ENCODE results near the gene MITF. TPM values are rescaled to one million over a fixed set of nuclear protein-coding genes. Genes with fewer than 3 reads are reported as not detected.

Gene MITF
- total and polyA plus RNA-seq, 2 experiments from 2014 or later = 73.2 to 99.9 TPM

DNA sequence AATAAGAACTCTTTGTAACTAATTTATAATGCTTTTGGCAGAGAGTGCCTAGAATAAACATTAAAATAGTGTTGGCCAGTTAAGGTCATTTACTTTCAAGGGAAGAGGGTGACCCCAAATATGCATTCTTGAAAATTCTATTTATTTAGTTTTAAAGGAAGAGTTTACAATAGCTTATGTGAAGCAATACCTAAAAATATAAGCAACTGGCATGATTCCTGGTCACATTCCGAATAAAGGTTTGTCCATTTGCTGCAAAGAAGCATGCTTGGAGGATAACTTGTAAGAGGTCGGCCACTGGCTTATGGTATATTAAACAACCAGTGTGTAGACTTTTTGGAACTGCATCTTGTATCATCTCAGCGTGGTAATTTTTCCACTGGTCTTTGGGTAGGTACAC is 10.2 kb downstream of the MITF start:
- Histone ChIP-seq H3K4me1 (ENCODE audit: low read depth) (peaks cover 11% of the 10 kb centered on the region), H3K27me3 (no peaks in the 10 kb centered on the region), H3K9me3 (ENCODE audit: low read depth) (no peaks in the 10 kb centered on the region), H3K36me3 (no peaks in the 10 kb centered on the region), H3K4me3 (no peak overlapping the region), H3K27ac (no peak overlapping the region)
- no peak for DNase-seq (ENCODE audit: low read depth in 1 of 2, low spot score in 1 of 2)
- TF ChIP-seq, protein P1, sequence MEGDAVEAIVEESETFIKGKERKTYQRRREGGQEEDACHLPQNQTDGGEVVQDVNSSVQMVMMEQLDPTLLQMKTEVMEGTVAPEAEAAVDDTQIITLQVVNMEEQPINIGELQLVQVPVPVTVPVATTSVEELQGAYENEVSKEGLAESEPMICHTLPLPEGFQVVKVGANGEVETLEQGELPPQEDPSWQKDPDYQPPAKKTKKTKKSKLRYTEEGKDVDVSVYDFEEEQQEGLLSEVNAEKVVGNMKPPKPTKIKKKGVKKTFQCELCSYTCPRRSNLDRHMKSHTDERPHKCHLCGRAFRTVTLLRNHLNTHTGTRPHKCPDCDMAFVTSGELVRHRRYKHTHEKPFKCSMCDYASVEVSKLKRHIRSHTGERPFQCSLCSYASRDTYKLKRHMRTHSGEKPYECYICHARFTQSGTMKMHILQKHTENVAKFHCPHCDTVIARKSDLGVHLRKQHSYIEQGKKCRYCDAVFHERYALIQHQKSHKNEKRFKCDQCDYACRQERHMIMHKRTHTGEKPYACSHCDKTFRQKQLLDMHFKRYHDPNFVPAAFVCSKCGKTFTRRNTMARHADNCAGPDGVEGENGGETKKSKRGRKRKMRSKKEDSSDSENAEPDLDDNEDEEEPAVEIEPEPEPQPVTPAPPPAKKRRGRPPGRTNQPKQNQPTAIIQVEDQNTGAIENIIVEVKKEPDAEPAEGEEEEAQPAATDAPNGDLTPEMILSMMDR (IDR thresholded peaks at IDR 0.05; ENCODE audit: low read depth, low read length) = no peak

DNA sequence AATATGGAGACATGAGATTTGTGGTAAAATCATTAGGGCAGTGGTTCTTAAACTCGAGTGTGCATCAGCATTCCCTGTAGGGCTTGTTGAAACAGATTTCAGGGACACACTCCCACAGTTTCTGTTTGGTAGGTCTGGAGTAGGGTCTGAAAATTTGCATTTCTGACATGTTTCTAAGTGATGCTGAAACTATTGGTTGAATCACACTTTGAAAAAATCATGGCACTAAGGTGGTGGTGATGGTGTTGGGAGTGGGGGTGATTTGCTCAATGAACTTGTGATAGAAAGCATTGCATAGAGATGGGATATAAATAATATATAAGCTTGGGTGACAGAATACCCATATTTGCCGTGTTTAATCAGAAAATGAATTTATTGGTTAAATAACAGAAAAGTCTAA is 11.3 kb downstream of the MITF start:
- no peaks in the 10 kb centered on the region for H3K27me3 ChIP-seq
- TF ChIP-seq, protein P1 (IDR thresholded peaks at IDR 0.05; ENCODE audit: low read depth, low read length) = no peak
- no peak overlapping the region for H3K4me3 ChIP-seq
- H3K36me3 ChIP-seq = no peaks in the 10 kb centered on the region
- H3K4me1 ChIP-seq (ENCODE audit: low read depth) = peaks cover 11% of the 10 kb centered on the region
- H3K27ac ChIP-seq = no peak overlapping the region
- DNase-seq (ENCODE audit: low read depth in 1 of 2, low spot score in 1 of 2) = no peak
- no peaks in the 10 kb centered on the region for H3K9me3 ChIP-seq (ENCODE audit: low read depth)

DNA sequence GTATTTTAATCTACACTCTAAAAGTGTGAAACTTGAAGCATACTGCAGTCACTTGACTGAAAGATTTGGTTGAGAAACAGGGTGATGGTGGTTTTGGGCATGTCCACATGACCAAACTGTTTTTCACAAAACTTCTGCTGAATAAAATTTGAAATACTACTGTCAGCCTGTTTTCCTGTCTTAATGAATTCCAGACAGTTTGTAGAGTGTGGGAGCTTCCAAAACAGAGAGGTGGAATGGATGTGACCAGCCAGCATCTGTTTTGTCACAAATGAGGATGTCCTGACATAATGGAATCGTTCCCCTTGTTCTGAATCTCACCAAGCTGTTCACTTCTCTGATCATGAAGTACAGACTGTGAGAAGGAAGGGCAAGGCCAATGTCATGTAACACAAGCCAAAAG is 11.8 kb downstream of the MITF start:
- Histone ChIP-seq H3K27me3 (no peaks in the 10 kb centered on the region), H3K4me1 (ENCODE audit: low read depth) (peaks cover 9% of the 10 kb centered on the region), H3K27ac (no peak overlapping the region), H3K36me3 (no peaks in the 10 kb centered on the region), H3K9me3 (ENCODE audit: low read depth) (no peaks in the 10 kb centered on the region), H3K4me3 (no peak overlapping the region)
- TF ChIP-seq, protein P1 (IDR thresholded peaks at IDR 0.05; ENCODE audit: low read depth, low read length) = no peak
- no peak for DNase-seq (ENCODE audit: low read depth in 1 of 2, low spot score in 1 of 2)

DNA sequence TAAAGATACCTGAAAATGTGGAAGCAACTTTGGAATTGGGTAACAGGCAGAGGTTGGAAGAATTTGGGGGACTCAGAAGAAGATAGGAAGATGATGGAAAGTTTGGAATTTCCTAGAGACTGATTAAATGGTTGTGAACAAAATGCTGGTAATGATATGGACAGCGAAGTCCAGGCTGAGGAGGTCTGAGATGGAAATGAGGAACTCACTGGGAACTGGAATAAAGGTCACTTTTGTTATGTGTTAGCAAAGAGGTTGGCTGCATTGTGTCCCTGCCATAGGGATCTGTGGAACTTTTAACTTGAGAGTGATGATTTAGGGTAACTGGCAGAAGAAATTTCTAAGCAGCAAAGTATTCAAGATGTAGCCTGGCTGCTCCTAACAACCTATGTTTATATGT is 13.0 kb downstream of the MITF start:
- no peaks in the 10 kb centered on the region for H3K36me3 ChIP-seq
- H3K9me3 ChIP-seq (ENCODE audit: low read depth) = no peaks in the 10 kb centered on the region
- peaks cover 3% of the 10 kb centered on the region for H3K4me1 ChIP-seq (ENCODE audit: low read depth)
- no peak overlapping the region for H3K27ac ChIP-seq
- H3K4me3 ChIP-seq = no peak overlapping the region
- TF ChIP-seq, protein P1 (IDR thresholded peaks at IDR 0.05; ENCODE audit: low read depth, low read length) = no peak
- no peaks in the 10 kb centered on the region for H3K27me3 ChIP-seq
- no peak for DNase-seq (ENCODE audit: low read depth in 1 of 2, low spot score in 1 of 2)

DNA sequence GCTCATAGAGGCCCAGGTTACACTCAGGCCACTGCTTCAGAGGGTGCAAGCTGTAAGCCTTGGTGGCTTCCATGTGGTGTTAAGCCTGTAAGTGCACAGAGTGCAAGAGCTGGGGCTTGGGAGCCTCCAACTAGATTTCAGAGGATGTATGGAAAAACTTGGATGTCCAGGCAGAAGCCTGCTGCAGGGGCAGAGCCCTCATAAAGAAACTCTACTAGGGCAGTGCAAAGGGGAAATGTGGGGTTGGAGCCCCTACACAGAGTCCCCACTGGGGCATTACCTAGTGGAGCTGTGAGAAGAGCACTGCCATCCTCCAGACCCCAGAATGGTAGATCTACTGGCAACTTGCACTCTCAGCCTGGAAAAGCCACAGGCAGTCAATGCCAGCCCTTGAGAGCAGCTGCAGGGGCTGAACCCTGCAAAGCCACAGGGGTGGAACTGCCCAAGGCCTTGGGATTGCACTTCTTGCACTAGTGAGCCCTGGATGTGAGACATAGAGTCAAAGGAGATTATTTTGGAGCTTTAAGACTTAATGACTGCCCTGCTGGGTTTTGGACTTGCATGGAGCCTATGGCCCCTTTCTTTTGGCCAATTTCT is 14.0 kb downstream of the MITF start:
- no peak for DNase-seq (ENCODE audit: low read depth in 1 of 2, low spot score in 1 of 2)
- peaks cover 3% of the 10 kb centered on the region for H3K4me1 ChIP-seq (ENCODE audit: low read depth)
- H3K27ac ChIP-seq = no peak overlapping the region
- TF ChIP-seq, protein P1 (IDR thresholded peaks at IDR 0.05; ENCODE audit: low read depth, low read length) = no peak
- no peaks in the 10 kb centered on the region for H3K36me3 ChIP-seq
- no peaks in the 10 kb centered on the region for H3K27me3 ChIP-seq
- H3K4me3 ChIP-seq = no peak overlapping the region
- H3K9me3 ChIP-seq (ENCODE audit: low read depth) = no peaks in the 10 kb centered on the region

Data from cardiac muscle cell (in vitro differentiated cells and primary cell).